T-cell (primary cell): Measurements from ENCODE around the gene PPM1L. TPM values are rescaled to one million over a fixed set of nuclear protein-coding genes. Genes with fewer than 3 reads are reported as not detected.

Experiments
- ATAC-seq, 4 experiments: fragments of 200-7000 bp in 3 of 4; fragments of 150-1000 bp in 1 of 4; cut with Tn5 transposase; replicated peaks in 1 of 4; 1 replicate in 3 of 4; 2 replicates in 1 of 4; pipeline ENCODE4 v1.10.0; 2021; ENCODE audit warnings: moderate library complexity in 3 of 4, mild to moderate bottlenecking in 2 of 4, moderate number of reproducible peaks in 1 of 4
- CTCF ChIA-PET, 2 donors: fragments of 300-600 bp; sonication (Branson Sonifier 250); formaldehyde crosslinking; loops; one replicate each; lab custom pipeline; 2022; ENCODE audit warnings: antibody characterized with exemption in 2 of 2; lab: Charles Lee
- POLR2A ChIA-PET, 2 donors: fragments of 300-600 bp; sonication (Branson Sonifier 250); formaldehyde crosslinking; loops; one replicate each; lab custom pipeline; 2022; ENCODE audit warnings: antibody characterized with exemption in 2 of 2; lab: Charles Lee
- DNase-seq, 35 experiments: peaks; one replicate each; pipeline versions ENCODE4 v3.0.0 to v3.0.0-alpha.2; 2013 to 2023
- H3K27ac ChIP-seq: one replicate; pipeline ENCODE4 v1.5.1; 2013; ENCODE audit warnings: low read length
- H3K27me3 ChIP-seq, 2 experiments: replicated peaks in 1 of 2; 1 replicate in 1 of 2; 2 replicates in 1 of 2; pipeline versions ENCODE4 v1.6.1 to v1.7.0; 2013; ENCODE audit warnings: low read length in 1 of 2, mixed read lengths in 1 of 2; ENCODE audit not compliant: control insufficient read depth in 2 of 2, insufficient read depth in 2 of 2; ENCODE audit errors: extremely low read depth in 1 of 2
- H3K36me3 ChIP-seq, 2 donors: 1 replicate in 1 of 2; 2 replicates in 1 of 2; pipeline versions ENCODE4 v1.6.1 to v1.7.0; 2013; ENCODE audit warnings: low read length in 1 of 2; ENCODE audit not compliant: control insufficient read depth in 2 of 2, insufficient read depth in 1 of 2; ENCODE audit errors: extremely low read depth in 1 of 2
- H3K4me1 ChIP-seq, 2 experiments: 1 replicate in 1 of 2; 2 replicates in 1 of 2; pipeline versions ENCODE4 v1.6.1 to v1.7.0; 2013; ENCODE audit warnings: low read length in 2 of 2, mixed read lengths in 1 of 2; ENCODE audit not compliant: insufficient read depth in 2 of 2, control insufficient read depth in 1 of 2; ENCODE audit errors: extremely low read depth in 1 of 2
- H3K4me3 ChIP-seq, 2 donors: 1 replicate in 1 of 2; 2 replicates in 1 of 2; pipeline versions ENCODE4 v1.5.1 to v1.7.0; 2013; ENCODE audit warnings: mild to moderate bottlenecking in 2 of 2, low read length in 1 of 2, moderate library complexity in 1 of 2; ENCODE audit not compliant: control insufficient read depth in 1 of 2; ENCODE audit errors: extremely low read depth in 1 of 2
- H3K9me3 ChIP-seq: 2 replicates; pipeline ENCODE4 v1.7.0; 2013
- H3K27ac Mint-ChIP-seq, 2 donors: one replicate each; pipeline ENCODE4 v1.8.0; 2020 to 2021; ENCODE audit warnings: mild to moderate bottlenecking in 2 of 2, mixed read lengths in 2 of 2
- H3K27me3 Mint-ChIP-seq, 2 donors: one replicate each; pipeline ENCODE4 v1.8.0; 2021 to 2022; ENCODE audit warnings: mixed read lengths in 2 of 2
- H3K36me3 Mint-ChIP-seq: one replicate; pipeline ENCODE4 v1.8.0; 2021; ENCODE audit warnings: mixed read lengths
- H3K4me1 Mint-ChIP-seq, 3 donors: one replicate each; pipeline ENCODE4 v1.8.0; 2020 to 2022; ENCODE audit warnings: mixed read lengths in 3 of 3, mild to moderate bottlenecking in 1 of 3
- H3K4me3 Mint-ChIP-seq, 3 donors: one replicate each; pipeline ENCODE4 v1.8.0; 2020 to 2022; ENCODE audit warnings: mild to moderate bottlenecking in 3 of 3, mixed read lengths in 3 of 3, moderate library complexity in 3 of 3
- H3K9me3 Mint-ChIP-seq, 3 donors: one replicate each; pipeline ENCODE4 v1.8.0; 2020 to 2022; ENCODE audit warnings: mixed read lengths in 3 of 3
- WGBS: methylation state at CpG from one replicate; pipeline ENCODE4 v1.1.5; 2013; ENCODE audit warnings: missing lambda C conversion rate; ENCODE audit not compliant: insufficient coverage; 5-methylcytosine and 5-hydroxymethylcytosine counted together
- total RNA-seq, 35 experiments: library from RNA in 6 of 35; stranded (reverse) in 6 of 35; fragments of 120-200 nt in 1 of 35; gene quantifications; one replicate each; pipeline versions ENCODE4 v1.2.1 to v1.2.4 and lab custom pipeline; 2013 to 2026

Gene PPM1L
- total RNA-seq, 5 donors from 2014 or later (not counting 1 experiment from before 2014, with no cell fraction given), result 4.8 to 6.4 (median 5.7) TPM

GRCh38 chr3:161016417-161017313 is 260.6 kb downstream of the PPM1L start:
- Histone ChIP-seq H3K9me3 (no peaks in the 10 kb centered on the region), H3K27me3 (no peaks in the 10 kb centered on the region), H3K4me1 (no peaks in the 10 kb centered on the region), H3K4me3 (no peak overlapping the region), H3K36me3 (no peaks in the 10 kb centered on the region), H3K27ac (no peak overlapping the region)
- 75% methylated on average over 1 of the region's 6 CpGs for WGBS
- Mint-ChIP-seq H3K27me3 (no peaks in the 10 kb centered on the region), H3K36me3 (no peaks in the 10 kb centered on the region), H3K4me1 (no peaks in the 10 kb centered on the region), H3K9me3 (peaks cover 3 to 9% (median 9%) of the 10 kb centered on the region in 3 donors), H3K4me3 (no peak overlapping the region), H3K27ac (no peak overlapping the region)
- ATAC-seq (no peak), DNase-seq (no peak)
- CTCF ChIA-PET, result no interaction called here
- POLR2A ChIA-PET, result no interaction called here

GRCh38 chr3:161017971-161018370 is 261.9 kb downstream of the PPM1L start:
- no peaks in the 10 kb centered on the region for H3K27me3 ChIP-seq
- DNase-seq (no peak), ATAC-seq (no peak)
- Mint-ChIP-seq H3K36me3 (peaks cover 1% of the 10 kb centered on the region), H3K9me3 (peaks cover 6 to 13% (median 7%) of the 10 kb centered on the region in 3 donors), H3K27me3 (no peaks in the 10 kb centered on the region), H3K27ac (no peak overlapping the region), H3K4me1 (no peaks in the 10 kb centered on the region), H3K4me3 (no peak overlapping the region)
- no peaks in the 10 kb centered on the region for H3K36me3 ChIP-seq
- no peaks in the 10 kb centered on the region for H3K4me1 ChIP-seq
- no peaks in the 10 kb centered on the region for H3K9me3 ChIP-seq
- WGBS, result no CpG with 5 or more reads among the region's 2 CpGs
- no peak overlapping the region for H3K4me3 ChIP-seq
- H3K27ac ChIP-seq, result no peak overlapping the region
- POLR2A ChIA-PET, result no interaction called here
- CTCF ChIA-PET, result no interaction called here

- DNase-seq, result no peak
- H3K27ac Mint-ChIP-seq, result no peak overlapping the region
- CTCF ChIA-PET, result no interaction called here
Measured at GRCh38 chr3:161020256-161020655, 264.2 kb downstream of the PPM1L start.

GRCh38 chr3:161025911-161026310 is 269.9 kb downstream of the PPM1L start:
- no peaks in the 10 kb centered on the region for H3K4me1 Mint-ChIP-seq
- no peaks in the 10 kb centered on the region for H3K4me1 ChIP-seq
- peaks cover 14 to 19% (median 15%) of the 10 kb centered on the region in 3 donors for H3K9me3 Mint-ChIP-seq
- H3K9me3 ChIP-seq, result peaks cover 3% of the 10 kb centered on the region
- H3K36me3 Mint-ChIP-seq, result peaks cover 7% of the 10 kb centered on the region
- WGBS, result no CpG with 5 or more reads among the region's 1 CpG
- no peak overlapping the region for H3K27ac ChIP-seq
- H3K27me3 ChIP-seq, result no peaks in the 10 kb centered on the region
- no peak for DNase-seq
- CTCF ChIA-PET, result no interaction called here
- POLR2A ChIA-PET, result no interaction called here
- no peaks in the 10 kb centered on the region for H3K36me3 ChIP-seq
- H3K27ac Mint-ChIP-seq, result no peak overlapping the region
- H3K4me3 Mint-ChIP-seq, result no peak overlapping the region
- ATAC-seq, result no peak
- no peak overlapping the region for H3K4me3 ChIP-seq
- H3K27me3 Mint-ChIP-seq, result no peaks in the 10 kb centered on the region

More at GRCh38 chr3:161020256-161020655, 264.2 kb downstream of the PPM1L start:
- Histone ChIP-seq H3K27me3 (no peaks in the 10 kb centered on the region), H3K4me1 (no peaks in the 10 kb centered on the region), H3K9me3 (peaks cover 3% of the 10 kb centered on the region), H3K4me3 (no peak overlapping the region), H3K36me3 (no peaks in the 10 kb centered on the region), H3K27ac (no peak overlapping the region)
- Mint-ChIP-seq H3K27me3 (no peaks in the 10 kb centered on the region), H3K4me1 (no peaks in the 10 kb centered on the region), H3K4me3 (no peak overlapping the region), H3K36me3 (peaks cover 7% of the 10 kb centered on the region), H3K9me3 (peaks cover 14 to 22% (median 15%) of the 10 kb centered on the region in 3 donors)
- no peak for ATAC-seq
- POLR2A ChIA-PET, result no interaction called here

- no peak for DNase-seq
- Histone ChIP-seq H3K4me3 (no peak overlapping the region), H3K36me3 (no peaks in the 10 kb centered on the region), H3K27ac (no peak overlapping the region), H3K27me3 (no peaks in the 10 kb centered on the region), H3K4me1 (no peaks in the 10 kb centered on the region), H3K9me3 (peaks cover 3% of the 10 kb centered on the region)
- no peak for ATAC-seq
- WGBS, result 92% methylated on average over 2 of the region's 6 CpGs
- Mint-ChIP-seq H3K27ac (no peak overlapping the region), H3K27me3 (no peaks in the 10 kb centered on the region), H3K9me3 (peaks cover 11 to 15% (median 12%) of the 10 kb centered on the region in 3 donors), H3K4me3 (no peak overlapping the region), H3K4me1 (no peaks in the 10 kb centered on the region), H3K36me3 (peaks cover 7% of the 10 kb centered on the region)
- ChIA-PET POLR2A (no interaction called here), CTCF (no interaction called here)
Measured at GRCh38 chr3:161026612-161027510, 270.8 kb downstream of the PPM1L start.

GRCh38 chr3:161028555-161029153 is 272.6 kb downstream of the PPM1L start:
- DNase-seq (no peak), ATAC-seq (no peak)
- H3K4me3 Mint-ChIP-seq, result no peak overlapping the region
- Histone ChIP-seq H3K4me1 (no peaks in the 10 kb centered on the region), H3K4me3 (no peak overlapping the region), H3K27ac (no peak overlapping the region), H3K27me3 (no peaks in the 10 kb centered on the region), H3K9me3 (peaks cover 2% of the 10 kb centered on the region), H3K36me3 (no peaks in the 10 kb centered on the region)
- WGBS, result 100% methylated on average over 1 of the region's 5 CpGs
- POLR2A ChIA-PET, result no interaction called here
- CTCF ChIA-PET, result no interaction called here
- peaks cover 2% of the 10 kb centered on the region for H3K36me3 Mint-ChIP-seq
- no peaks in the 10 kb centered on the region for H3K4me1 Mint-ChIP-seq
- peaks cover 5 to 17% (median 10%) of the 10 kb centered on the region in 3 donors for H3K9me3 Mint-ChIP-seq
- H3K27me3 Mint-ChIP-seq, result no peaks in the 10 kb centered on the region
- no peak overlapping the region for H3K27ac Mint-ChIP-seq
